BLaER1 treated with 17β-estradiol and CSF1 and Interleukin-3, amounts not matched to agents 10 nM and 100 nM (cell line): ENCODE measurements around the gene AKAP10.
"Not testable (repeated sequence)": the region's sequence is repeated elsewhere in the genome, so short reads cannot be mapped to it uniquely, and the experiment has no call there.

Source experiments
- H3K27ac ChIP-seq, 11 experiments: shearing (Covaris generic); formaldehyde crosslinking; 2 replicates each; pipeline ENCODE4 v1.8.1; 2022
- H3K27me3 ChIP-seq, 11 experiments: shearing (Covaris generic); formaldehyde crosslinking; 2 replicates each; pipeline ENCODE4 v1.8.1; 2022
- H3K36me3 ChIP-seq, 11 experiments: shearing (Covaris generic); formaldehyde crosslinking; 2 replicates each; pipeline ENCODE4 v1.8.1; 2022
- H3K4me1 ChIP-seq, 10 experiments: shearing (Covaris generic); formaldehyde crosslinking; 2 replicates each; pipeline ENCODE4 v1.8.1; 2022
- H3K4me2 ChIP-seq, 11 experiments: shearing (Covaris generic); formaldehyde crosslinking; 2 replicates each; pipeline ENCODE4 v1.8.1; 2022
- H3K4me3 ChIP-seq, 10 experiments: shearing (Covaris generic); formaldehyde crosslinking; 2 replicates each; pipeline ENCODE4 v1.8.1; 2022
- H3K9ac ChIP-seq, 11 experiments: shearing (Covaris generic); formaldehyde crosslinking; 2 replicates each; pipeline ENCODE4 v1.8.1; 2022
- H3K9me3 ChIP-seq, 11 experiments: shearing (Covaris generic); formaldehyde crosslinking; replicated peaks in 1 of 11; 2 replicates each; pipeline ENCODE4 v1.8.1; 2022
- H4K20me1 ChIP-seq, 11 experiments: shearing (Covaris generic); formaldehyde crosslinking; 2 replicates each; pipeline ENCODE4 v1.8.1; 2022
- Cebpa-rat ChIP-seq, 11 experiments: shearing (Covaris generic); IDR thresholded peaks; 2 replicates each; pipeline ENCODE4 v1.8.1; 2022

Gene AKAP10

DNA sequence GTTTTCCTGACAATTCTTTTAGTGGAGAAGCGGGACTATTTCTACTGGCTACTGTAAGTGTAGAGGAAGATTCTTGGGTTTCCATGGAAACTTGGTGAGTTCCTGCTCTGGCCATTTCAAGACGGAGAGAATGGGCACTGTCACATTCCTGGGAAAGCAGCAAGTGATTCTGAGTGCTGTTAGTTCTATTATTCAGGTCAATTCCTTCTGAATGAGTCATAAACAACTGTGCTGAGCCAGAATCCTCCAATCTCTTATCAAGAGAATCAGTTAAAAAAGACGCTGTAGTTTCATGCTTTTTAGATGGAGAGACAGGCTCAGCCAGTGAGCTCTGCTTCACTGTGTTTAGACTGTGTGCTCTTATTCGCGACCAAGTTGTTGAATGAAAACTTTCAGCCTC is 19.6 kb downstream of the AKAP10 start:
- Histone ChIP-seq H3K27me3 (no peaks in the 10 kb centered on the region), H3K4me2 (no peak overlapping the region), H3K9me3 (peaks cover 9 to 38% (median 36%) of the 10 kb centered on the region in 11 experiments; a peak in 21 of 22 replicates), H3K4me1 (peaks cover 0 to 15% (median 0%) of the 10 kb centered on the region in 10 experiments; a peak in 2 of 20 replicates), H4K20me1 (peaks cover 8 to 100% (median 83%) of the 10 kb centered on the region in 11 experiments; a peak in 20 of 22 replicates), H3K9ac (no peak overlapping the region), H3K4me3 (no peak overlapping the region), H3K36me3 (peaks cover 98 to 100% (median 100%) of the 10 kb centered on the region in 11 experiments), H3K27ac (no peak overlapping the region)
- TF ChIP-seq Cebpa-rat (IDR thresholded peaks at IDR 0.05) = no peak

DNA sequence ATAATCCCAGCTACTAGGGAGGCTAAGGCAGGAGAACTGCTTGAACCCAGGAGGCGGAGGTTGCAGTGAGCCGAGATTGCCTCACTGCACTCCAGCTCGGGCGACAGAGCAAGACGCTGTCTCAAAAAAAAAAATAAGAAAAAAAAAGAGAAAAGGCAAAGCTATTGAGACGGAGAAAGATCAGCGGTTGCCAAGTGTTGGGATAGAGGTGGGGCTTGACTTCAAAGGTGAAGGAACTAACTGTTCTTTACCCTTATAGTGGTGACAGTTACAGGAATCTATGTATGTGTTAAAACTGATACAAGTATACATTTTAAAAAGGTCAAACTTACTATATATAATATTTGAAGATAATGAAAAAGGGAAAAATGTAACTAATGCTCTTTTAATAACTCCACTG is 22.5 kb downstream of the AKAP10 start:
- Histone ChIP-seq H4K20me1 (peaks cover 7 to 95% (median 64%) of the 10 kb centered on the region in 11 experiments; a peak in 18 of 22 replicates), H3K9me3 (peaks cover 9 to 60% (median 51%) of the 10 kb centered on the region in 11 experiments; a peak in 21 of 22 replicates), H3K36me3 (peaks cover 83 to 95% (median 88%) of the 10 kb centered on the region in 11 experiments), H3K4me1 (peaks cover 0 to 23% (median 0%) of the 10 kb centered on the region in 10 experiments; a peak in 5 of 20 replicates), H3K27ac (no peak overlapping the region), H3K27me3 (no peaks in the 10 kb centered on the region), H3K4me3 (no peak overlapping the region), H3K9ac (no peak overlapping the region), H3K4me2 (no peak overlapping the region)
- no peak for TF ChIP-seq Cebpa-rat (IDR thresholded peaks at IDR 0.05)

- H3K36me3 ChIP-seq = peaks cover 69 to 95% (median 81%) of the 10 kb centered on the region in 11 experiments
- peaks cover 9 to 57% (median 49%) of the 10 kb centered on the region in 11 experiments; a peak in 21 of 22 replicates for H3K9me3 ChIP-seq
- H4K20me1 ChIP-seq = peaks cover 30 to 95% (median 70%) of the 10 kb centered on the region in 11 experiments
- H3K27ac ChIP-seq, H3K4me2 ChIP-seq, H3K9ac ChIP-seq, H3K4me3 ChIP-seq, H3K27me3 ChIP-seq: not testable (repeated sequence)
- peaks cover 15 to 51% (median 20%) of the 10 kb centered on the region in 10 experiments for H3K4me1 ChIP-seq
Observed at GRCh38 chr17:19951411-19951810, 26.2 kb downstream of the AKAP10 start.

- H3K4me3 ChIP-seq, H3K27me3 ChIP-seq, H3K9ac ChIP-seq, H3K27ac ChIP-seq, H3K4me2 ChIP-seq: not testable (repeated sequence)
- peaks cover 15 to 51% (median 20%) of the 10 kb centered on the region in 10 experiments for H3K4me1 ChIP-seq
- peaks cover 30 to 92% (median 65%) of the 10 kb centered on the region in 11 experiments for H4K20me1 ChIP-seq
- H3K9me3 ChIP-seq = peaks cover 9 to 50% (median 43%) of the 10 kb centered on the region in 11 experiments; a peak in 21 of 22 replicates
- H3K36me3 ChIP-seq = peaks cover 65 to 92% (median 77%) of the 10 kb centered on the region in 11 experiments
Observed at GRCh38 chr17:19950624-19951195, 26.9 kb downstream of the AKAP10 start.

DNA sequence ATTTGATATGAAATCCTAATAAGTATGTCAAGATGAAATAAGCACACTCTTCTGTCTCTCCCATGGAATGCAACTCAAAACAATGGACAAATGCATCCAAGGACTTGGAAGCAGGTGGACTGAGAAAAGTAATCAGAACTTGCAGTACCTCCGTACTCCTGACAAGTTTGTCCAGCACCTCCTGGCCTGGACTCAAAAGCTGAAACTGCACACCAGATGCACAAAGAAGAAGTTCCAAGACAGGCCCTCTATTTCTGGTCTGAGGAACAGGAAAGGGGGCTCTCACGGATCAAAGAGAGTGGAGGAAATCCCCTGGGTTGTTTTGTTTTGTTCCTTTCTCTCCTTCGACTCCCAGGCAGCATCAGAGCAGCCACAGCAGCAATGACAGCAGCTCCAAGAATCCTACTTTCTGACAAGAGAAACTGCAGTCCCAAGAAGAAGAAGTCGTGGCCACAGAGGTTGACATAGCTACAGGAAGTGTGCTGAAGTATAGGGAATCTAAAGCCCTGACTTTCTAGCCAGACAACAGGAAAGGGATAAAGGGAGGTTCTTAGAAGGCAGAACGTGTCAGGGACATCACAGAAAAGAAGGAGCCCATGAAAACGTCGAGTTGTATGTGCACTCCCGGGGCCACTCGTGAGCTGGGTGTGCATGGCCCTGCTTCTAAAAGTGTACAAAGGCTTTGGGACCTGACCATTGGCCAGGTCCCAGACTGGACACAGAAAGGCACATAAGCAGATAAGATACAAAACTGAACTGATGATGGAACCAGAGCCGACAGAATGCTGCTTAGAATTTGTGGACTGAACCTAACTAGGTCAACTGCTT is 29.3 kb downstream of the AKAP10 start:
- no peak overlapping the region; a peak in 1 of 20 replicates for H3K4me3 ChIP-seq
- peak overlapping the region; percentile 26 to 78 (median 60) for H3K4me2 ChIP-seq
- H3K27me3 ChIP-seq = no peaks in the 10 kb centered on the region
- peaks cover 65 to 92% (median 77%) of the 10 kb centered on the region in 11 experiments for H3K36me3 ChIP-seq
- peaks cover 15 to 57% (median 20%) of the 10 kb centered on the region in 10 experiments for H3K4me1 ChIP-seq
- peaks cover 43 to 92% (median 72%) of the 10 kb centered on the region in 11 experiments for H4K20me1 ChIP-seq
- no peak for TF ChIP-seq Cebpa-rat (IDR thresholded peaks at IDR 0.05)
- H3K9ac ChIP-seq = peak overlapping the region in 10 of 11 experiments; percentile 2 to 60 (median 32); a peak in 14 of 22 replicates
- peak overlapping the region in 10 of 11 experiments; percentile 6 to 57 (median 44); a peak in 16 of 22 replicates for H3K27ac ChIP-seq
- peaks cover under 1 to 26% (median 19%) of the 10 kb centered on the region in 11 experiments; a peak in 20 of 22 replicates for H3K9me3 ChIP-seq

GRCh38 chr17:19946921-19947320 is 30.7 kb downstream of the AKAP10 start:
- Histone ChIP-seq H4K20me1 (peaks cover 51 to 92% (median 81%) of the 10 kb centered on the region in 11 experiments), H3K36me3 (peaks cover 67 to 92% (median 77%) of the 10 kb centered on the region in 11 experiments), H3K27ac (no peak overlapping the region), H3K9ac (no peak overlapping the region), H3K9me3 (peaks cover 0 to 14% (median 6%) of the 10 kb centered on the region in 11 experiments; a peak in 17 of 22 replicates), H3K27me3 (no peaks in the 10 kb centered on the region), H3K4me3 (no peak overlapping the region), H3K4me1 (peaks cover 15 to 53% (median 20%) of the 10 kb centered on the region in 10 experiments), H3K4me2 (no peak overlapping the region)
- TF ChIP-seq Cebpa-rat (IDR thresholded peaks at IDR 0.05) = no peak

GRCh38 chr17:19945009-19945626 is 32.5 kb downstream of the AKAP10 start:
- no peaks in the 10 kb centered on the region for H3K27me3 ChIP-seq
- H4K20me1 ChIP-seq = peaks cover 62 to 97% (median 92%) of the 10 kb centered on the region in 11 experiments
- H3K4me2 ChIP-seq = peak overlapping the region in 2 of 11 experiments; percentile 35 to 64; a peak in 3 of 22 replicates
- peaks cover 0 to under 1% (median 0%) of the 10 kb centered on the region in 11 experiments; a peak in 1 of 22 replicates for H3K9me3 ChIP-seq
- no peak overlapping the region for H3K4me3 ChIP-seq
- no peak overlapping the region for H3K27ac ChIP-seq
- peaks cover 15 to 69% (median 20%) of the 10 kb centered on the region in 10 experiments for H3K4me1 ChIP-seq
- H3K36me3 ChIP-seq = peaks cover 81 to 97% (median 88%) of the 10 kb centered on the region in 11 experiments
- peak overlapping the region in 1 of 11 experiments; percentile 53; a peak in 1 of 22 replicates for H3K9ac ChIP-seq
- TF ChIP-seq Cebpa-rat (IDR thresholded peaks at IDR 0.05) = no peak

GRCh38 chr17:19943599-19943998 is 34.0 kb downstream of the AKAP10 start:
- H4K20me1 ChIP-seq = peaks cover 59 to 97% (median 89%) of the 10 kb centered on the region in 11 experiments
- H3K4me3 ChIP-seq = no peak overlapping the region
- H3K9ac ChIP-seq = peak overlapping the region in 1 of 11 experiments; percentile 19; a peak in 1 of 22 replicates
- peaks cover 90 to 97% (median 94%) of the 10 kb centered on the region in 11 experiments for H3K36me3 ChIP-seq
- H3K27me3 ChIP-seq = no peaks in the 10 kb centered on the region
- H3K27ac ChIP-seq = no peak overlapping the region
- no peak overlapping the region for H3K4me2 ChIP-seq
- H3K9me3 ChIP-seq = no peaks in the 10 kb centered on the region
- no peak for TF ChIP-seq Cebpa-rat (IDR thresholded peaks at IDR 0.05)
- H3K4me1 ChIP-seq = peaks cover 6 to 55% (median 7%) of the 10 kb centered on the region in 10 experiments
